ENCODE data around the gene KCNG4. TPM values are rescaled to one million over a fixed set of nuclear protein-coding genes. Genes with fewer than 3 reads are reported as not detected.

Gene KCNG4
- total and polyA plus RNA-seq, 10 of the 15 experiments (the other 5 are each of a cell fraction or from before 2014, with no cell fraction given) = not detected

DNA sequence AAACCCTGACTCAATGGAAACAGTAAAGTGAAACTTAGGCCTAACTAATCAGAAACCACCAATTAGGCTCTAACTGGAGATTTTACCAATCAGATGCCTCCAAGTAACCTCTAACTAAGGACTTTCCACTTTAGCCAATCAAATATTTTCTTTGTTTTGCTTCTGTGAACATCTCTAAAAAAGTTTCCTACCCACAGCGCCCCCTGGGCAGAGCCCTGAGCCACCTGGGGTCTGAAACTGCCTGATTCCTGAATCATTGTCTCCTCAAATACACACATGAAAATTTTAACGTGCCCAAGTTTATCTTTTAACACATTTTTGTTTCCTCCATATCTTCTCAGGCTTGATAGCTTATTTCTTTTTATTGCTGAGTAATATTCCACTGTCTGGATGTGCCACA, 29.8 kb downstream of the KCNG4 start:
- Histone ChIP-seq H3K4me2 (ENCODE audit: control insufficient read depth, insufficient read depth) (no peak overlapping the region), H3K27ac (ENCODE audit: control insufficient read depth, insufficient read depth) (no peak overlapping the region), H4K20me1 (ENCODE audit: control insufficient read depth, insufficient read depth) (no peaks in the 10 kb centered on the region), H3K9me3 (replicated peaks; ENCODE audit: control insufficient read depth, insufficient read depth, low read length) (no peaks in the 10 kb centered on the region; the same call in 2 of the 3 replicates), H3K36me3 (ENCODE audit: control insufficient read depth in 2 of 2, insufficient read depth in 2 of 2, low read length in 1 of 2) (no peaks in the 10 kb centered on the region), H3K4me1 (ENCODE audit: control insufficient read depth, insufficient read depth, low read length) (no peaks in the 10 kb centered on the region), H3K27me3 (replicated peaks in 1 of 2; ENCODE audit: control insufficient read depth in 2 of 2, insufficient read depth in 2 of 2, low read length in 1 of 2) (no peaks in the 10 kb centered on the region), H3K79me2 (ENCODE audit: control insufficient read depth, insufficient read depth, low read length) (no peaks in the 10 kb centered on the region), H2AFZ (ENCODE audit: control insufficient read depth, low read depth, low read length) (no peak overlapping the region), H3K9ac (ENCODE audit: control insufficient read depth, insufficient read depth, low read length) (no peak overlapping the region), H3K4me3 (no peak overlapping the region)
- FAIRE-seq (no peak), DNase-seq (ENCODE audit: low read depth, low spot score) (no peak), ATAC-seq (no peak)
- BruUV-seq (replicated peaks) = no TSS peak
- TF ChIP-seq, protein P1, sequence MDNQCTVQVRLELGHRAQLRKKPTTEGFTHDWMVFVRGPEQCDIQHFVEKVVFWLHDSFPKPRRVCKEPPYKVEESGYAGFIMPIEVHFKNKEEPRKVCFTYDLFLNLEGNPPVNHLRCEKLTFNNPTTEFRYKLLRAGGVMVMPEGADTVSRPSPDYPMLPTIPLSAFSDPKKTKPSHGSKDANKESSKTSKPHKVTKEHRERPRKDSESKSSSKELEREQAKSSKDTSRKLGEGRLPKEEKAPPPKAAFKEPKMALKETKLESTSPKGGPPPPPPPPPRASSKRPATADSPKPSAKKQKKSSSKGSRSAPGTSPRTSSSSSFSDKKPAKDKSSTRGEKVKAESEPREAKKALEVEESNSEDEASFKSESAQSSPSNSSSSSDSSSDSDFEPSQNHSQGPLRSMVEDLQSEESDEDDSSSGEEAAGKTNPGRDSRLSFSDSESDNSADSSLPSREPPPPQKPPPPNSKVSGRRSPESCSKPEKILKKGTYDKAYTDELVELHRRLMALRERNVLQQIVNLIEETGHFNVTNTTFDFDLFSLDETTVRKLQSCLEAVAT (IDR thresholded peaks at IDR 0.05) = no peak
- TF ChIP-seq, protein P2, sequence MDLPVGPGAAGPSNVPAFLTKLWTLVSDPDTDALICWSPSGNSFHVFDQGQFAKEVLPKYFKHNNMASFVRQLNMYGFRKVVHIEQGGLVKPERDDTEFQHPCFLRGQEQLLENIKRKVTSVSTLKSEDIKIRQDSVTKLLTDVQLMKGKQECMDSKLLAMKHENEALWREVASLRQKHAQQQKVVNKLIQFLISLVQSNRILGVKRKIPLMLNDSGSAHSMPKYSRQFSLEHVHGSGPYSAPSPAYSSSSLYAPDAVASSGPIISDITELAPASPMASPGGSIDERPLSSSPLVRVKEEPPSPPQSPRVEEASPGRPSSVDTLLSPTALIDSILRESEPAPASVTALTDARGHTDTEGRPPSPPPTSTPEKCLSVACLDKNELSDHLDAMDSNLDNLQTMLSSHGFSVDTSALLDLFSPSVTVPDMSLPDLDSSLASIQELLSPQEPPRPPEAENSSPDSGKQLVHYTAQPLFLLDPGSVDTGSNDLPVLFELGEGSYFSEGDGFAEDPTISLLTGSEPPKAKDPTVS (IDR thresholded peaks at IDR 0.05; ENCODE audit: low read depth, low read length) = no peak
- TF ChIP-seq TCF7 (IDR thresholded peaks at IDR 0.05; ENCODE audit: borderline replicate concordance) (no peak), MTA2 (IDR thresholded peaks at IDR 0.05; ENCODE audit: low read depth) (no peak), FOXM1 (IDR thresholded peaks at IDR 0.05; ENCODE audit: low read depth, low read length) (no peak), POU2F2 (IDR thresholded peaks at IDR 0.05; ENCODE audit: borderline replicate concordance, low read depth, low read length) (no peak), JUND (IDR thresholded peaks at IDR 0.05; ENCODE audit: low read depth, low read length) (no peak), TAF1 (IDR thresholded peaks at IDR 0.05; ENCODE audit: borderline replicate concordance, low read depth, low read length) (no peak), SRF (IDR thresholded peaks at IDR 0.05; ENCODE audit: low read depth in 2 of 2, low read length in 2 of 2) (no peak), ETV6 (conservative IDR thresholded peaks at IDR 0.05 in 1 of 2, IDR thresholded peaks at IDR 0.05 in 1 of 2; ENCODE audit: borderline replicate concordance in 1 of 2, low read depth in 1 of 2) (no peak), RAD21 (IDR thresholded peaks at IDR 0.05; ENCODE audit: insufficient read depth, low read depth, low read length) (no peak), SPI1 (IDR thresholded peaks at IDR 0.05; ENCODE audit: borderline replicate concordance, insufficient read depth, low read depth, low read length) (no peak), MXI1 (IDR thresholded peaks at IDR 0.05; ENCODE audit: low read depth, low read length) (no peak), GABPA (IDR thresholded peaks at IDR 0.05; ENCODE audit: low read depth) (no peak), HDGF (IDR thresholded peaks at IDR 0.05) (no peak)
- TF ChIP-seq, protein P3, sequence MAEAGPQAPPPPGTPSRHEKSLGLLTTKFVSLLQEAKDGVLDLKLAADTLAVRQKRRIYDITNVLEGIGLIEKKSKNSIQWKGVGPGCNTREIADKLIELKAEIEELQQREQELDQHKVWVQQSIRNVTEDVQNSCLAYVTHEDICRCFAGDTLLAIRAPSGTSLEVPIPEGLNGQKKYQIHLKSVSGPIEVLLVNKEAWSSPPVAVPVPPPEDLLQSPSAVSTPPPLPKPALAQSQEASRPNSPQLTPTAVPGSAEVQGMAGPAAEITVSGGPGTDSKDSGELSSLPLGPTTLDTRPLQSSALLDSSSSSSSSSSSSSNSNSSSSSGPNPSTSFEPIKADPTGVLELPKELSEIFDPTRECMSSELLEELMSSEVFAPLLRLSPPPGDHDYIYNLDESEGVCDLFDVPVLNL (IDR thresholded peaks at IDR 0.05; ENCODE audit: low read depth, low read length) = no peak
- TF ChIP-seq, protein P4, sequence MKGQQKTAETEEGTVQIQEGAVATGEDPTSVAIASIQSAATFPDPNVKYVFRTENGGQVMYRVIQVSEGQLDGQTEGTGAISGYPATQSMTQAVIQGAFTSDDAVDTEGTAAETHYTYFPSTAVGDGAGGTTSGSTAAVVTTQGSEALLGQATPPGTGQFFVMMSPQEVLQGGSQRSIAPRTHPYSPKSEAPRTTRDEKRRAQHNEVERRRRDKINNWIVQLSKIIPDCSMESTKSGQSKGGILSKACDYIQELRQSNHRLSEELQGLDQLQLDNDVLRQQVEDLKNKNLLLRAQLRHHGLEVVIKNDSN (IDR thresholded peaks at IDR 0.05; ENCODE audit: borderline replicate concordance, extremely low read length, insufficient read depth, low read depth, low read length) = no peak
- in situ Hi-C loops (cut with MboI) = no loop called here
- SMC1A ChIA-PET (ENCODE audit: uncharacterized antibody, unreplicated experiment) = interaction anchor here (1.6 kb wide), 1 partner anchor 10 kb away, joined by 4 read pairs; no protein-coding TSS in a partner anchor
- WGBS (ENCODE audit: insufficient coverage, insufficient replicate concordance, low lambda C conversion rate, missing lambda C conversion rate) = 2% methylated on average over 2 of the region's 2 CpGs
- CTCF ChIA-PET = no interaction called here
- RAD21 ChIA-PET (ENCODE audit: unreplicated experiment) = no interaction called here
- intact Hi-C loops (cut with micrococcal nuclease; ENCODE audit: unreplicated experiment) = no loop called here
- POLR2A ChIA-PET = no interaction called here

Measured in GM12878 (cell line).